Activated CD4-positive, alpha-beta T cell treated with anti-CD3 and anti-CD28 coated beads, Interleukin-10, Interleukin-2, amounts not matched to agents 100 ng/mL and 50 ng/mL, durations not matched to agents 16 hours and 8 hours (primary cell): Measurements from ENCODE around the gene TMEM51.
"Not testable (repeated sequence)": the region's sequence is repeated elsewhere in the genome, so short reads cannot be mapped to it uniquely, and the experiment has no call there.

Experiments
- DNase-seq: peaks from one replicate; pipeline ENCODE4 v3.0.0-alpha.2; 2020

The TMEM51 gene

DNA sequence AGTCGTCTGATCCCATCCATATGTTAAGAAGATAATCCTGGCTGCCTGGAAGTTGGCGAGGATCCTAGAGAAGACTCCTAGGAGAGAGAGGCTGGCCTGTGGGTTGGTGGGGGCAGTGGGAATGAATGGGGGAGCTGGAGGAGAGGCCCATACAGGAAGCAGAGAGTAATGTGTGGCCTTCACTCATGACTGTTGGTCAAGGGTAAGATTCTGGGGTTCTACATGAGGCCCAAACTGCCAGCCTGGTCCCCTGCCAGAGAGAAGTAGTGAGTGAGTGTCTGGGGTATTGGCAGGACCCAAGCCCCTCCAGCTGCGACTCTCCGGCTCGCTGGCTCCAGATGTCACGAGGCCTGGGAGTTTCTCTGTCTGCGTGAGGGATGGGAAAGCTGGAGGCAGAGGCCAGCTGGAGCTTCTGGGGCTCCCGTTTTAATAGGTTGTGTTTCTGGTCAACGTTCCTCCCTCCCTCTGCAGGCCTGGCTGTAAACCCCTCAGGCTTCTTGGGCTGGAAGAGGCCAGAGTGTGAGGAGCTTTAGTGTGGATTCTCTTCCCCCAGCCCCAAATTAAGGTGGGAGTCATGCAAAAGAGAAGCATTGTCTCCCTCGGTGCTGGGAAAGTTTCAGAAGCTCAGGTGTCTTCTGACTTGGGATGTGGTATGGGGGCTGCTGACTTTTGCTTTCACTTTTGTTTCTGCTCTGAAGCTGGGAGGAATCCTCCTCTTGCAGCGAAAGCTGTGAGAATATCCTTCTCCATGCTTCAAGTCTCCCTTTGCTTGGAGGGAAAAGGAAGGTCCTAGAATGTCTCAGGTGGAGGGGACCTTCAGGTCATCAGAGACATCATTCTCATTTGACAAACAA is 2.6 kb downstream of the TMEM51 start:
- peak; percentile 10 for DNase-seq

- no peak for DNase-seq
Observed at GRCh38 chr1:15156807-15157380, 3.3 kb downstream of the TMEM51 start.

- no peak for DNase-seq
Observed at GRCh38 chr1:15157524-15158399, 4.2 kb downstream of the TMEM51 start.

DNA sequence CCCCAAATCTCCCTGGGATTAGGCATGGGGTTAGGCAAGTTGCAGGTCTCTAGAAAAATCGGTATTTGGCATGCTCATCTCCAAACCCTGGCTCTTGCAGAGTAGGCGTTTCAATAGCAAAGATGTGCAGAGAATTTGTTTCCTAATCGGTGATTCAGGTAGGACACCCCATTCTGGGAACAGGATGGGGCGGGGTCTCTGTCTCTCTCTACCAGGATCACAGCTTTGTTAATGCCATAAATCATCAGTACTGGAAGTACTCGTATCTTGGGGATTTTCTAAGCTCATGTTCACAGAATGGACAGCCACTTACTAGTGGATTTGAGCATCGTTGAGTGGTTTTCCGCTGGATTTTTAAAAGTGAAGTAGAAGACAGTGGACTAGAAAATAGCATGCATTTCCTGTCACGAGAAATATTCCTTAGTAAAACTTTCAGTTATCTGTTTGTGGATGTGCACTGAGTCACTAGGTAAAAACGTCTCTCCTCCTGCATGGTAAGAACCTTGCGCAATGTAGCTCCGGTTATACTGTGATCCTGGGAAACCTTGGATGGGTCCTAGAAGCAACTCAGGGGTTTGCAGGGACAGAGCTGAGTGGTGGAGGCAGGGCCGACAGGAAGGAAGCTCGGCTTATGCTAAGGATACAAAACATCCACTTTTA is 5.1 kb downstream of the TMEM51 start:
- DNase-seq: no peak

DNA sequence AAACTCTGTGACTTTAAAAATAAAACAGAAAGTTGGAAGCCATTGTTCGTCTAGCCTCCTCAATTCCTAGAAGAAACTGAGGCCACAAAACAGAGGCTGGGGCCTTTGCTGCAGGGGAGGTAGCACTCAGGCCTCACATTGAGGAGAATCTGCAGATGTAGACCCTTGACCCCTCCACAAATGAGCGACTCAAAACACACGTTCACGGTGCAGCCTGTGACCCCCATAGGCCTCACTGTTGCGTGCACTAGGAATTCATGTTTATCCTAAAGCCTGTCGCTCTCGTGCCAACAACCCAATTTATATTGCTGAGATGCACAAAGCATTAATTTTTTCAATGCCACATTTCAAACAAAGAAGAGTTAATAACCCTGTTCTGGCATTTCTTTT is 5.6 kb downstream of the TMEM51 start:
- no peak for DNase-seq

DNA sequence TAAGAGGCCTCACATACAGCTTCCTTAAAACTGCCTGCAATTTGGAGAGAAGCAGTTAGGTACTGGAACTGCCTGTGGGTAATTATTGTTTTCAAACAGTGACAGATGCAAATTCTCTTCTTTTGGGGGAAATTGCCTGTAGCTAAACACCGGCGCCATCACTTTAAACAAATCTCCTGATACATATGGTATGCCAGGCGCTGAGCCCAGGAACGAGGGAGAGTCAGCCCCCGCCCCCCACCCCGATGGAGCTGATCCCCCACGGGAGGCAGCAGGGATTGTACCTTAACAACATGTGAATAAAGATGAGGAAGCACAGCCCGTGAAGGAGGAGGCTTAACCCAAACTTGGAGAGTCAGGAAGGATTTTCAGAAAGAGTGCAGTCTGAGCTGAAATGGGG is 7.1 kb downstream of the TMEM51 start:
- DNase-seq: no peak

- no peak for DNase-seq
Observed at GRCh38 chr1:15167386-15167785, 13.8 kb downstream of the TMEM51 start.

DNA sequence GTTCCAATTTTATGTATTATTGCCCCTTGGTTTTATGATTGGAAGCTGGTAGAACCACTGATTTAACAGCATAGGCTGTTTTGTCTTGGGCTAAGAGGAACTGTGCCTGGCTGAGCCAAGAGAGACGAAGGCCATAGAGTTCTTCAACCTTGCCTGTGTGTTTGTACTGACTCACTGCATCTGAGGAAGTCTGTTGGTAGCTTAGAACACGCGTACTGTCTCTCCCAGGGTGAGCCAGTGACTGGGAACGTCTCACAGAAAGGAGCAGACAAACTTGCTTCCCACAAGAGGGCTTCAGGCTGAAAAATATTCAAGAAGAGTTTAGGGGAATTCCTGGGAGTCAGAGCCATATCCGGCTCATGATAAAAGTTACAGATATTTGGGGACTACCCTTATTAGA is 14.9 kb downstream of the TMEM51 start:
- no peak for DNase-seq

DNA sequence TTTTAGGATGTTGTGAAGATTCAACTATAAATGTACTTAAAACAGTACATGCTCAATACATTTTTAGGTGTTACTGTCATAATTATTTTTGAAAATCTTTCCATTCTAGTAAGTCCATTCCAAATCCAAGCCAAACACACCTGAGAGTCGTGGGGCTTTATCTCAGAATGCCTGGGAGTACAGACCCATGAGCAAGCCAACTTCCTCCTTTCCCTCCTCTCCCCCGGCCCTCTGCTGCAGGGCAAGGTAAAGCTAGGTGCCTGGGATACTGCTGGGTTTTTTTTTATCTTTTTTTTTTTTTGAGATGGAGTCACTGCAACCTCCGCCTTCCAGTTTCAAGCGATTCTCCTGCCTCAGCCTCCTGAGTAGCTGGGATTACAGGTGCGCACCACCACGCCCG is 16.5 kb downstream of the TMEM51 start:
- no peak for DNase-seq

- no peak for DNase-seq
Observed at GRCh38 chr1:15171271-15171908, 17.8 kb downstream of the TMEM51 start.

- DNase-seq: no peak
Observed at GRCh38 chr1:15172405-15173259, 19.1 kb downstream of the TMEM51 start.

DNA sequence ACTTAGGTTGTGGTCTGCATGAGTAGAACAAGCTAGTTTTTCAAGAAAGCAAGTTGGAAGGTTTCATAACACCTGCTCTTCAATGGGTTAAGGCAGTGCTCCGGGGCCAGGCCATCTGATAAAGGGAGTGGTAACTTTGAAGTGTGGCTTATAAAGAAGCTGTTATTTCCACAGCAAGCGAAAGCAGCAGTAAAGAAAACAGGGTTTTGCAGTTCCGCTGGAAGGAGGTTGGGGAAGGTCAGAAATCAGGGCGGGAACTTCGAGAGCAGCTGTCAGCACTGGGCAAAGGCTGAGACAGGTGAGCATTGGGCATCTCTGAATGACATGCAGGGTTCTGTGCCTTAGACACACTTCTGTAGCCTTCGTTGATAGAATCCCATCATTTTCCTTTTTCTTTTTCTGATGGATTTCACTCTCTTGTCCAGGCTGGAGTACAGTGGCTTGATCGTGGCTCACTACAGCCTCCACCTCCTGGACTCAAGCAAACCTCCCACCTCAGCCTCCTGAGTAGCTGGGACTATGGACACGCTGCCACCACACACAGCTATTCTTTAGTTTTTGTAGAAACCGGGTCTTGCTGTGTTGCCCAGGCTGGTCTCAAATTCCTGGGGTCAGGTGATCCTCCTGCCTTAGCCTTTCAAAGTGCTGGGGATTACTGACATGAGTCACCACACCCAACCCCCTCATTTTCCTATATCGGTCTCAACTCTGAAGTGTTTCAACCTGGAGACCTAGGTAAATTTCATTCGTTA is 20.5 kb downstream of the TMEM51 start:
- DNase-seq: no peak

DNA sequence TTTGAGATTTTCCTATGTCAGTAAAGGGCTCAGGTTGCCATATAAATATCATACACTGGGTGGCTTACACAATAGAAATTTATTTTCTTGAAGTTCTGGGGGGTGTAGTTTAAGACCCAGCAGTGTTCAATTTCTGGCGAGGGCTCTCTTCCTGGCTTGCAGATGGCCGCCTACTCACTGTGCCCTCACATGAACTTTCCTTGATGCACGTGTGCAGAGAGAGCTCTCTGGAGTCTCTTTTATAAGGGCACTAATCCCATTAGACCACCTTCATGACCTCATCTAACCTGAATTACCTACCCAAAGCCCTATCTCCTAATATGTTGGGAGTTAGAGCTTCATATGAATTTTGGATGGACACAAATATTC is 21.1 kb downstream of the TMEM51 start:
- no peak for DNase-seq

DNA sequence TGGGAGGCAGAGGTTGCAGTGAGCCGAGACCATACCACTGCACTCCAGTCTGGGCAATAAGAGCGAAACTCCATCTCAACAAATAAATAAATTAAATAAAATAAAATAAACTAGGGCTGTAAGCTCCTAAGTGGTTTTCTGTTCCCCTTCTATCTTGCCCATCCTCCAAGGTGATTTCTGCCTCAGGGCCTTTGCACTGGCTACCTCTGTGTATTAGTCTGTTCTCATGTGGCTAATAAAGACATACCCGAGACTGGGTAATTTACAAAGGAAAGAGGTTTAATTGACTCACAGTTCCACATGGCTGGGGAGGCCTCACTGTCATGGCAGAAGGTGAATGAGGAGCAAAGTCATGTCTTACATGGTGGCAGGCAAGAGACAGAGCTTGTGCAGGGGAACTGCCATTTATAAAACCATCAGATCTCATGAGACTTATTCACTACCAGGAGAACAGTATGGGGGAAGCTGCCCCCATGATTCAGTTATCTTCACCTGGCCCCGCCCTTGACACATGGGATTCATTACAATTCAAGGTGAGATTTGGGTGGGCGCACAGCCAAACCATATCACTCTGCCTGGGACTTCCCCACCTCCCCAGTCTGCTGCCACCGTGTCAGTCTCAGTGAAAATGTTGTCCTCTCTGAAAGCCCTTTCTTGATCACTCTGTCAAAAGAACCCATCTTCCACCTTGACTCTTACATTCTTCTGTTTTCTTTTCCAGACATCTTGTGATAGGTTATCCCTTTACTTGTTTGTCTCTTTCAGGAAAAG is 22.0 kb downstream of the TMEM51 start:
- DNase-seq: not testable (repeated sequence)

DNA sequence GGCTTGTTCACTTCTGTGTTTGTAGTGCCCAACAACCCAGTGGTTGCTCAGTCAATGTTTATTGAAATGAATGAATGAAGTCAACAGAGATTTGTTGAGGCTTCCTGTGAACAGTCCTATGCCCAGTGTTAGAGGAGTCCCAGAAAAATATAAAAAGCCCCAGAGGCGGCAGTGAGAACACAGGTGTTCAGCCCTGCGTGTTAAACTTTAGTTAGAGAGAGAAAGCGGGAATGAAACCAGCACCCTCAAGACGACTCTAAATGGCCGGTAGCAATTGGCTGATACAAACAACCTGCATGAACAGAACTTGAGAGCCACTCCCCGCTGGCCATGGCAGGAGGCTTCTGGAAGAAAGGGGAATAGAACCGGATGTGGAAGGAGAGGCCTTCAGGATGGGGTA is 22.6 kb downstream of the TMEM51 start:
- DNase-seq: no peak

DNA sequence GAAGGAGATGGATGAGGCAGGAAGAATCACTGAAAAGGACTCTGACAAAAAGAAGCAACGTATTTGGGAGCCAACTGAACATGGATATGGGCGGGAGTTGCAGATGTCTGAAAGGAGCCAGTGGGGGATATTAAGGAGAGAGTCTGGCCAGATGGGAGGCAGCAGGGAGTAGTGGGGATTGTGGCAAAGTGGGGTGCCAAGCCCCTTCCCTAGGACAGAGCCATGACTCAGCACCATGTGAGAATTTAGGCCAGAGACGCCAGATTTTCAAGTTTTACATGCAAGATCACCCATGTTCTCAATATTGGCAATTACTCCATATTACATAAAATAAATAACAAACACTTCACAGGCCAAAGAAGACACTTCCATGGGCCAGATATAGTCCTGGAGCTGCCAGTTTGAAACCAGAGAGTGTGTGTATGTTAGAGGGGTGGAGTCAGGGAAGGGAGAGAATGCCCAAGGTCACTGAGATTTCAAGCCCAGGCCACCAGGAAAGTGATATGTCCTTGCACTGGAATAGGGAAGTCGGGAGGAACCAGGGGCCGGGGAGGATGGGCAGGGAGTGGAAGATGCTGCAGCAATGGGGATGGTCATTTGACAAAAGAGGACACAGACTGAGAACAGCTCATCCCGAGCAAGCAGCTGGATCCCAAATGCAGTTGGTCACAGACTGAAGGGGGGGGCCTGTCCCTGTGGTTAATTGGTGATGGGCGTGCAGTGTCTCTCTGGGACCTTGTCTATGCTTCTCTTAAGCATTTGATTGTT is 23.5 kb downstream of the TMEM51 start:
- no peak for DNase-seq

GRCh38 chr1:15177710-15178166 is 24.2 kb downstream of the TMEM51 start:
- no peak for DNase-seq

DNA sequence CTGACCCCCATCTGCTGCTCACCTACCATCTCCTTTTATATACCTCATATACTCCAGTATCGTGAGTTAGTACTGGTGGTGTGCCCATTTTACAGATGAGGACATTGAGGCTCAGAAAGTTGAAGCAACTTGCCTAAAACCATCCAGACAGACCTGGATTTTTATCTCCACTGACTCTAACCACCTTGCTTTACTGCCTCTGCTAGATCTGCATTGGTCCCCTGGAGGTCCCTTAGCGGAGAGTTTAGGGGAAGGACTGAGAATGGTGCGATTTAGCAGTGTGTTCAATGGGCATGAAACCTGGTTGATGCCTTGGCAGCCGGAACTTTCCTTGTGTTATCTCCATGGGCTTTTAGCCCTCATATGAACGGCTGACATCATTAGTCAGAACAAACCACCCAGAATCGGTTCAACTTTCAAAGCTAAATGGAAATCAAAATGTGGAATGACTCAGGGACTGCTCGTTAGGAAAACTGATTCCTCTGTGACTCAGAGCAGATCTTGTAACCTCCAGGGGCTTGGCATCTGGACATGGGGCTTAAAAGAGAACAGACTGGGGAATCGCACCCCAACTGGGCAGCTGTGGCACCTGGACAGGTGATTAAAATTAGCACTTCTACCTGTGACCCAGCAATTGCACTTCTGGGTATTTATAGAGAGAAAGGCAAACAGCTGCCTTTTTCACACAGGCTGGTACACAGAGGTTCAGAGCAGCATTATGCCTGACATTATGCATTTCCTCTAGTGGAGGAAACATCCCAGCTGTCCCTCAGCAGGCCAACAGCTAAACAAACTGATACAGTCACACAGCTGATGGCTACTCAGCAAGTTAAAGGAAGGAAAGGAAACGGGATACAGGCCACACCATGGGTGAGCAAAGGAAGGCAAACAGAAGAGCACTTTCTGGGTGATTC is 25.3 kb downstream of the TMEM51 start:
- DNase-seq: no peak
